Measurements from ENCODE around the gene RABL6. TPM values are rescaled to one million over a fixed set of nuclear protein-coding genes. Genes with fewer than 3 reads are reported as not detected.
"Not testable (repeated sequence)": the region's sequence is repeated elsewhere in the genome, so short reads cannot be mapped to it uniquely, and the experiment has no call there.

The RABL6 gene
- total RNA-seq, 1 donor from 2014 or later: 64.1 TPM

DNA sequence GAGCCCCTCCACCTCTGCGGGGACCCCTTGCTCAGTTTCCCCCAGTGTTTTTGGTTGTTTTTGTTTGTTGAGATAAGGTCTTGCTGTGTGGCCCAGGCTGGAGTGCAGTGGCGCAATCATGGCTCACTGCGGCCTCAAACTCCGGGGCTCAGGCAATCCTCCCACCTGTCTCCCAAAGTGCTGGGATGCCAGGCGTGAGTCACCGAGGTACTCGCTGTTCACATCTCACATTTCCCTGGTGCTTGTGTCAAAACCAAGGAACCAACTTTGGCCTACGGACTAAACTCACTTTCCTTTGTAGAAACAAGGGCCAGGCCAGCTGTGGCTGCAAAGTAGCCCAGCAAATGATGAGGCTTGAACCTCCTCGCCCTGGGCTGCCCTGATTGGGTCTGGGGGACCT is 24.8 kb downstream of the RABL6 start:
- TF ChIP-seq, protein P1, sequence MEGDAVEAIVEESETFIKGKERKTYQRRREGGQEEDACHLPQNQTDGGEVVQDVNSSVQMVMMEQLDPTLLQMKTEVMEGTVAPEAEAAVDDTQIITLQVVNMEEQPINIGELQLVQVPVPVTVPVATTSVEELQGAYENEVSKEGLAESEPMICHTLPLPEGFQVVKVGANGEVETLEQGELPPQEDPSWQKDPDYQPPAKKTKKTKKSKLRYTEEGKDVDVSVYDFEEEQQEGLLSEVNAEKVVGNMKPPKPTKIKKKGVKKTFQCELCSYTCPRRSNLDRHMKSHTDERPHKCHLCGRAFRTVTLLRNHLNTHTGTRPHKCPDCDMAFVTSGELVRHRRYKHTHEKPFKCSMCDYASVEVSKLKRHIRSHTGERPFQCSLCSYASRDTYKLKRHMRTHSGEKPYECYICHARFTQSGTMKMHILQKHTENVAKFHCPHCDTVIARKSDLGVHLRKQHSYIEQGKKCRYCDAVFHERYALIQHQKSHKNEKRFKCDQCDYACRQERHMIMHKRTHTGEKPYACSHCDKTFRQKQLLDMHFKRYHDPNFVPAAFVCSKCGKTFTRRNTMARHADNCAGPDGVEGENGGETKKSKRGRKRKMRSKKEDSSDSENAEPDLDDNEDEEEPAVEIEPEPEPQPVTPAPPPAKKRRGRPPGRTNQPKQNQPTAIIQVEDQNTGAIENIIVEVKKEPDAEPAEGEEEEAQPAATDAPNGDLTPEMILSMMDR (IDR thresholded peaks at IDR 0.05; ENCODE audit: borderline replicate concordance): no peak
- Histone ChIP-seq H3K9me3 (replicated peaks) (no peaks in the 10 kb centered on the region), H3K4me3 (no peak overlapping the region), H3K27ac (replicated peaks) (no peak overlapping the region), H3K4me1 (no peaks in the 10 kb centered on the region), H3K36me3 (peaks cover 76% of the 10 kb centered on the region), H3K27me3 (ENCODE audit: low read depth) (no peaks in the 10 kb centered on the region)
- intact Hi-C loops (cut with micrococcal nuclease): no loop called here
- DNase-seq: peak; percentile 0

DNA sequence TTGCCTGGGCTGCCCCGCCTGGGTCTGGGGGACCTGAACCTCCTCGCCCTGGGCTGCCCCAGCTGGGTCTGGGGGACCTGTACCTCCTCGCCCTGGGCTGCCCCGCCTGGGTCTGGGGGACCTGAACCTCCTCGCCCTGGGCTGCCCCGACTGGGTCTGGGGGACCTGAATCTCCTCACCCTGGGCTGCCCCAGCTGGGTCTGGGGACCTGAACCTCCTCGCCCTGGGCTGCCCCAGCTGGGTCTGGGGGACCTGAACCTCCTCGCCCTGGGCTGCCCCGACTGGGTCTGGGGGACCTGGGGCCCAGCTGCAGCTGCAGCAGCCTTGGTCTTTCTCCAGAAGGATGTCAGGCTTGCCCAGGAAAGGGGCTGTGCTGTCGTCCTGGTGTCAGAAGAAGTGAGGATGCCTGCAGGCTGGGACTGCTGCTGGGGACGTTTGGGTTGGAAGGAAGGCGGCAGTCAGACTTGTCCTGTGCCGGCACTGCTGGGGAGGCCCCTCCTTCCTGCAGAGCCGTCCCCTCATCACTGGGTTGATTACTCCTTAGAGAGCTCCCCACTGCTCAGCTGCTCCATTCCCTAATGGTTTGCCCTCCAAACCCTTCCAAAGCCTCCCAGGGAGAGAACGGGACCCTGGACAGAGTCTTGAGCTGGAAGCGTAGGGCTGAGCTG is 25.8 kb downstream of the RABL6 start:
- H3K4me3 ChIP-seq; H3K27me3 ChIP-seq (ENCODE audit: low read depth); H3K9me3 ChIP-seq (replicated peaks); H3K27ac ChIP-seq (replicated peaks); H3K4me1 ChIP-seq; intact Hi-C loops (cut with micrococcal nuclease): not testable (repeated sequence)
- H3K36me3 ChIP-seq: peaks cover 77% of the 10 kb centered on the region
- DNase-seq: peak; percentile 18

DNA sequence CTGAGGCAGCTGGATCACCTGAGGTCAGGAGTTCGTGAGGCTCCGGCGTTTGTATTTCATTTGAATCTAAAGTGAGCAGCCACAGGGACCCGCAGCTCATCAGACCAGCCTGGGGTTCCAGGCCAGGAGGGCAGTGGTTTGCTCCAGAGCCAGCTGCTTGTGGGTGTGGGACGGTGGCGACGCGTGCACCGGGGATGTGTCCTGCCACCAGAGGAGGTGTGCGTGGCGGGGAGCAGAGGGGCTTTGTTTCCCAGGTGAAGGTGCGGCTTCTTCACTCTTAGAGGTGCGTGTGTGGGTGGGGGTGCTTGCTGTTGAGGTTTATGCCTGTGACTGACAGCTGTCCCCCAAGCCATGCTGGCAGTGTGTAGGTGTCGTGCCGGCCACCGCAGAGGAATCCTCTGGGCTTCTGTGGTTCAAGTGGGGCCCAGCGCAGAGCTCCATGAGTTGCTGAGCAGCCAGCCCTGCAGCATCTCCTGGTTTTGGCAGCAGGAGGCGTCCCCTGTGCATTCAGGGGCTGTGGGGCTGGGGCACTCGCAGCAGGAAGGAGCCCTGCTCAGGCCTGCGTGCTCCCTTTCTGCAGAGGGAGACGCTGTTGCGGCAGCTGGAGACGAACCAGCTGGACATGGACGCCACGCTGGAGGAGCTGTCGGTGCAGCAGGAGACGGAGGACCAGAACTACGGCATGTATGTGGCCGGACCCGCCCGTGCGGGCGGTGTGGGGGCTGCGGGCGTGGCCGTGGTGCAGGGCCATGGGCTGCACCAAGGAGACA is 27.6 kb downstream of the RABL6 start:
- Histone ChIP-seq H3K27ac (replicated peaks) (no peak overlapping the region), H3K9me3 (replicated peaks) (no peaks in the 10 kb centered on the region), H3K4me3 (no peak overlapping the region), H3K4me1 (no peaks in the 10 kb centered on the region), H3K36me3 (peaks cover 77% of the 10 kb centered on the region), H3K27me3 (ENCODE audit: low read depth) (no peaks in the 10 kb centered on the region)
- TF ChIP-seq, protein P1 (IDR thresholded peaks at IDR 0.05; ENCODE audit: borderline replicate concordance): no peak
- DNase-seq: peak; percentile 4
- intact Hi-C loops (cut with micrococcal nuclease): no loop called here

DNA sequence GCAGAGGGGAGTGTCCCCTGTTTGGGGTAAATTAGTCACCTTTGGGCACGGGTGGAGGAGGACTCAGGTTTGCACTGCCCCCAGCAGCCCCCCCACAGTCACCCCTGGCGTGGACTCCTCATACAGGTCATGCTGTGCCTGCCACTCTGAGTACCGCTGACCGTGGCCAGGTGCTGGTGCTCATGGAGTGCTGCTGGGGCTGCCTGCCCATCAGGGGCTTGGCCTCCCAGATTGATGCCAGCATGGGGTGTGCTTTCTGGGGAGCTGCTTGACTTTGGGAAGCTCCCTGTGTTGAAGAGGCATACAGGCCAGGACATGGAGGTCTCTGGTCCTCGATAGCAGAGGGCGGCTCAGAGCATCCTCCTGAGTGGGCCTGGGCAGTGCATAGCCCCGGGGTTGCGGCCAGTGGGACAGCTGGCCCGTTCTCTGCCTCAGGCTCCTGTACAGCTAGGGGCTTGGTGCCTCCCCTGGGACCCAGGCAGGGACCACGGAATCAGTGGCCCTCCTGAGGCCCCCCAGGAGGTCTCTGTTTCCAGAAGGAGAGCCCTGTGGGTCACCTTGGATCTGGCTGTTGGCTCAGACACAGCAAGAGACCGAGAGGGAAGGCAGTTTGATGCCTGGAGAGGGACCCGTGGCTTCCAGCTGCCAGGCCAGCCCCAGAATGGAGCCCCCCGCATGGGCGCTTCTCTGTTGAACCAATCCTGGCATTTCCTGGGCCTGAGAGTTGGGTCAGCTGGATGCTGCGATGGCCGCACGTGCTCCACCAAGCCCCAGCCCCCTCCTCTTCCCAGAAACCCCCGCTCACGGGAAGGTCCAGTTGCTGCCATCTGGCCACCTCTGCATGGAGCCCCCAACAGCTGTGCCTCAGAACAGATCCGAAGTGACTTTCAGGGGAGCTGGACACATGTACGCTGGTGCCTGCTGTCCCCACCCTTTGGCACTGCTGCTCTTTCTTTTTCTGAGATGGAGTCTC is 28.5 kb downstream of the RABL6 start:
- Histone ChIP-seq H3K9me3 (replicated peaks) (no peaks in the 10 kb centered on the region), H3K4me3 (no peak overlapping the region), H3K36me3 (peaks cover 71% of the 10 kb centered on the region), H3K27me3 (ENCODE audit: low read depth) (no peaks in the 10 kb centered on the region), H3K4me1 (peaks cover 4% of the 10 kb centered on the region), H3K27ac (replicated peaks) (no peak overlapping the region)
- DNase-seq: peak; percentile 9
- intact Hi-C loops (cut with micrococcal nuclease): no loop called here
- TF ChIP-seq, protein P1 (IDR thresholded peaks at IDR 0.05; ENCODE audit: borderline replicate concordance): no peak

GRCh38 chr9:136837146-136837855 is 29.6 kb downstream of the RABL6 start:
- peaks cover 60% of the 10 kb centered on the region for H3K36me3 ChIP-seq
- peaks cover 15% of the 10 kb centered on the region for H3K4me1 ChIP-seq
- H3K4me3 ChIP-seq: no peak overlapping the region
- no peaks in the 10 kb centered on the region for H3K27me3 ChIP-seq (ENCODE audit: low read depth)
- DNase-seq: peak; percentile 4
- intact Hi-C loops (cut with micrococcal nuclease): no loop called here
- no peak overlapping the region for H3K27ac ChIP-seq (replicated peaks)
- TF ChIP-seq, protein P1 (IDR thresholded peaks at IDR 0.05; ENCODE audit: borderline replicate concordance): no peak
- no peaks in the 10 kb centered on the region for H3K9me3 ChIP-seq (replicated peaks)

GRCh38 chr9:136837856-136838277 is 30.1 kb downstream of the RABL6 start:
- H3K36me3 ChIP-seq: peaks cover 56% of the 10 kb centered on the region
- DNase-seq; H3K27me3 ChIP-seq (ENCODE audit: low read depth); H3K4me3 ChIP-seq; H3K9me3 ChIP-seq (replicated peaks); intact Hi-C loops (cut with micrococcal nuclease); H3K27ac ChIP-seq (replicated peaks): not testable (repeated sequence)
- peaks cover 21% of the 10 kb centered on the region for H3K4me1 ChIP-seq

Data from left ventricle myocardium inferior (tissue), 1 donor.